Neural progenitor cell (in vitro differentiated cells): ENCODE results near the gene FAM149B1. TPM values are rescaled to one million over a fixed set of nuclear protein-coding genes. Genes with fewer than 3 reads are reported as not detected.
"Not testable (repeated sequence)": the region's sequence is repeated elsewhere in the genome, so short reads cannot be mapped to it uniquely, and the experiment has no call there.

Experiments
- DNase-seq: peaks from one replicate; pipeline ENCODE4 v3.0.0-alpha.2; 2016; ENCODE audit warnings: low spot score
- H2AFZ ChIP-seq: fragments of 200-600 bp; sonication (generic); replicated peaks from 2 replicates; pipeline ENCODE4 v1.6.1; 2016; ENCODE audit warnings: antibody characterized with exemption
- H3F3A ChIP-seq: fragments of 200-600 bp; sonication (generic); 2 replicates; pipeline ENCODE4 v1.6.1; 2016; ENCODE audit warnings: antibody characterized with exemption, low read depth
- H3K27ac ChIP-seq: fragments of 200-600 bp; sonication (generic); 2 replicates; pipeline ENCODE4 v1.5.1; 2016; ENCODE audit warnings: mild to moderate bottlenecking
- H3K27me3 ChIP-seq: fragments of 200-600 bp; sonication (generic); 2 replicates; pipeline ENCODE4 v1.6.1; 2016; ENCODE audit warnings: mild to moderate bottlenecking, moderate library complexity
- H3K36me3 ChIP-seq: fragments of 200-600 bp; sonication (generic); 2 replicates; pipeline ENCODE4 v1.5.1; 2016
- H3K4me1 ChIP-seq: fragments of 200-600 bp; sonication (generic); 2 replicates; pipeline ENCODE4 v1.6.1; 2016; ENCODE audit warnings: mixed run types
- H3K4me2 ChIP-seq: fragments of 200-600 bp; sonication (generic); 2 replicates; pipeline ENCODE4 v1.6.1; 2016
- H3K4me3 ChIP-seq: fragments of 200-600 bp; sonication (generic); 2 replicates; pipeline ENCODE4 v1.5.1; 2016
- H3K79me2 ChIP-seq: fragments of 200-600 bp; sonication (generic); 2 replicates; pipeline ENCODE4 v1.6.1; 2016; ENCODE audit warnings: low read depth
- H3K9ac ChIP-seq: fragments of 200-600 bp; sonication (generic); 2 replicates; pipeline ENCODE4 v1.6.1; 2016
- H3K9me3 ChIP-seq: fragments of 200-600 bp; sonication (generic); 2 replicates; pipeline ENCODE4 v1.5.1; 2016; ENCODE audit warnings: low read depth
- H4K20me1 ChIP-seq: fragments of 200-600 bp; sonication (generic); 2 replicates; pipeline ENCODE4 v1.6.1; 2016; ENCODE audit warnings: low read depth
- H3K27ac Mint-ChIP-seq: 3 replicates; pipeline ENCODE4 v1.8.0; 2021; ENCODE audit warnings: mixed read lengths
- H3K27me3 Mint-ChIP-seq: 2 replicates; pipeline ENCODE4 v1.8.0; 2022; ENCODE audit warnings: low read depth, mild to moderate bottlenecking, inconsistent platforms, moderate library complexity, mixed read lengths; ENCODE audit not compliant: insufficient read depth
- H3K36me3 Mint-ChIP-seq: 3 replicates; pipeline ENCODE4 v1.8.0; 2021; ENCODE audit warnings: mixed read lengths
- H3K4me1 Mint-ChIP-seq: 3 replicates; pipeline ENCODE4 v1.8.0; 2021; ENCODE audit warnings: mixed read lengths
- H3K4me3 Mint-ChIP-seq: 3 replicates; pipeline ENCODE4 v1.8.0; 2021; ENCODE audit warnings: mild to moderate bottlenecking, moderate library complexity, mixed read lengths
- H3K9me3 Mint-ChIP-seq: 3 replicates; pipeline ENCODE4 v1.8.0; 2020; ENCODE audit warnings: mixed read lengths
- EZH2 ChIP-seq: fragments of 200-600 bp; sonication (generic); IDR thresholded peaks from 2 replicates; pipeline ENCODE4 v1.6.1; 2017; ENCODE audit warnings: antibody characterized with exemption, mild to moderate bottlenecking, moderate library complexity
- EZH2phosphoT487 ChIP-seq: fragments of 200-600 bp; sonication (generic); IDR thresholded peaks from 2 replicates; pipeline ENCODE4 v1.6.1; 2017; ENCODE audit warnings: antibody characterized with exemption
- total RNA-seq: library from RNA; depleted of rRNA; stranded (reverse); fragments of >200 nt; gene quantifications from 2 replicates; pipeline ENCODE4 v1.2.3, GENCODE V29; 2015; ENCODE audit warnings: low replicate concordance
- TF ChIP-seq, protein P1 (sequence below): fragments of 200-600 bp; sonication (generic); IDR thresholded peaks from 2 replicates; pipeline ENCODE4 v1.5.1; 2017; ENCODE audit warnings: antibody characterized with exemption, mild to moderate bottlenecking

Gene FAM149B1
- total RNA-seq, 1 donor from 2014 or later = 43.3 TPM

- Histone ChIP-seq H3K4me2 (no peak overlapping the region), H3K9me3 (no peaks in the 10 kb centered on the region), H3K4me3 (no peak overlapping the region), H2AFZ (no peak overlapping the region), H4K20me1 (no peaks in the 10 kb centered on the region), H3K79me2 (no peaks in the 10 kb centered on the region), H3K27me3 (no peaks in the 10 kb centered on the region), H3K4me1 (no peaks in the 10 kb centered on the region), H3K36me3 (peaks cover 18% of the 10 kb centered on the region), H3K9ac (no peak overlapping the region), H3K27ac (no peak overlapping the region), H3F3A (peaks cover 3% of the 10 kb centered on the region)
- no peaks in the 10 kb centered on the region for H3K27me3 Mint-ChIP-seq
- peaks cover 27% of the 10 kb centered on the region for H3K36me3 Mint-ChIP-seq
- H3K4me3 Mint-ChIP-seq = no peak overlapping the region
- DNase-seq = no peak
- H3K4me1 Mint-ChIP-seq = no peaks in the 10 kb centered on the region
- TF ChIP-seq EZH2phosphoT487 = no peak
- TF ChIP-seq, protein P1, sequence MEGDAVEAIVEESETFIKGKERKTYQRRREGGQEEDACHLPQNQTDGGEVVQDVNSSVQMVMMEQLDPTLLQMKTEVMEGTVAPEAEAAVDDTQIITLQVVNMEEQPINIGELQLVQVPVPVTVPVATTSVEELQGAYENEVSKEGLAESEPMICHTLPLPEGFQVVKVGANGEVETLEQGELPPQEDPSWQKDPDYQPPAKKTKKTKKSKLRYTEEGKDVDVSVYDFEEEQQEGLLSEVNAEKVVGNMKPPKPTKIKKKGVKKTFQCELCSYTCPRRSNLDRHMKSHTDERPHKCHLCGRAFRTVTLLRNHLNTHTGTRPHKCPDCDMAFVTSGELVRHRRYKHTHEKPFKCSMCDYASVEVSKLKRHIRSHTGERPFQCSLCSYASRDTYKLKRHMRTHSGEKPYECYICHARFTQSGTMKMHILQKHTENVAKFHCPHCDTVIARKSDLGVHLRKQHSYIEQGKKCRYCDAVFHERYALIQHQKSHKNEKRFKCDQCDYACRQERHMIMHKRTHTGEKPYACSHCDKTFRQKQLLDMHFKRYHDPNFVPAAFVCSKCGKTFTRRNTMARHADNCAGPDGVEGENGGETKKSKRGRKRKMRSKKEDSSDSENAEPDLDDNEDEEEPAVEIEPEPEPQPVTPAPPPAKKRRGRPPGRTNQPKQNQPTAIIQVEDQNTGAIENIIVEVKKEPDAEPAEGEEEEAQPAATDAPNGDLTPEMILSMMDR = no peak
- H3K9me3 Mint-ChIP-seq = no peaks in the 10 kb centered on the region
- no peak overlapping the region for H3K27ac Mint-ChIP-seq
These were observed 31.3 kb upstream of the FAM149B1 start for GRCh38 chr10:73136627-73137026.

- H3K9me3 ChIP-seq = no peaks in the 10 kb centered on the region
- no peak for DNase-seq
- no peaks in the 10 kb centered on the region for H3K79me2 ChIP-seq
- no peak overlapping the region for H3K4me2 ChIP-seq
- no peaks in the 10 kb centered on the region for H3K27me3 ChIP-seq
- no peaks in the 10 kb centered on the region for H3K4me1 Mint-ChIP-seq
- TF ChIP-seq EZH2phosphoT487 = no peak
- peaks cover 3% of the 10 kb centered on the region for H3F3A ChIP-seq
- H3K27ac ChIP-seq = no peak overlapping the region
- H3K9ac ChIP-seq = no peak overlapping the region
- H3K4me1 ChIP-seq = no peaks in the 10 kb centered on the region
- H2AFZ ChIP-seq = no peak overlapping the region
- H3K27me3 Mint-ChIP-seq = no peaks in the 10 kb centered on the region
- peaks cover 7% of the 10 kb centered on the region for H3K36me3 ChIP-seq
- H3K4me3 ChIP-seq = no peak overlapping the region
- peaks cover 30% of the 10 kb centered on the region for H3K36me3 Mint-ChIP-seq
- H3K4me3 Mint-ChIP-seq = no peak overlapping the region
- H3K9me3 Mint-ChIP-seq = no peaks in the 10 kb centered on the region
- no peaks in the 10 kb centered on the region for H4K20me1 ChIP-seq
- no peak overlapping the region for H3K27ac Mint-ChIP-seq
These were observed 28.7 kb upstream of the FAM149B1 start for GRCh38 chr10:73139251-73139650.

- H2AFZ ChIP-seq = no peak overlapping the region
- H3K4me2 ChIP-seq = no peak overlapping the region
- H3K9me3 Mint-ChIP-seq = no peaks in the 10 kb centered on the region
- H3K4me1 ChIP-seq = no peaks in the 10 kb centered on the region
- H3K36me3 ChIP-seq = peaks cover under 1% of the 10 kb centered on the region
- no peak overlapping the region for H3K27ac Mint-ChIP-seq
- TF ChIP-seq, protein P1 = no peak
- no peak for TF ChIP-seq EZH2
- no peak for TF ChIP-seq EZH2phosphoT487
- H3K27me3 ChIP-seq = no peaks in the 10 kb centered on the region
- H3K4me3 ChIP-seq = no peak overlapping the region
- H3K79me2 ChIP-seq = no peaks in the 10 kb centered on the region
- no peaks in the 10 kb centered on the region for H3F3A ChIP-seq
- no peak overlapping the region for H3K4me3 Mint-ChIP-seq
- no peak for DNase-seq
- no peaks in the 10 kb centered on the region for H3K4me1 Mint-ChIP-seq
- peaks cover 23% of the 10 kb centered on the region for H3K36me3 Mint-ChIP-seq
- no peaks in the 10 kb centered on the region for H3K27me3 Mint-ChIP-seq
- H3K27ac ChIP-seq = no peak overlapping the region
- H4K20me1 ChIP-seq = no peaks in the 10 kb centered on the region
- H3K9ac ChIP-seq = no peak overlapping the region
- H3K9me3 ChIP-seq = no peaks in the 10 kb centered on the region
These were observed 26.3 kb upstream of the FAM149B1 start for GRCh38 chr10:73141603-73142002.

DNA sequence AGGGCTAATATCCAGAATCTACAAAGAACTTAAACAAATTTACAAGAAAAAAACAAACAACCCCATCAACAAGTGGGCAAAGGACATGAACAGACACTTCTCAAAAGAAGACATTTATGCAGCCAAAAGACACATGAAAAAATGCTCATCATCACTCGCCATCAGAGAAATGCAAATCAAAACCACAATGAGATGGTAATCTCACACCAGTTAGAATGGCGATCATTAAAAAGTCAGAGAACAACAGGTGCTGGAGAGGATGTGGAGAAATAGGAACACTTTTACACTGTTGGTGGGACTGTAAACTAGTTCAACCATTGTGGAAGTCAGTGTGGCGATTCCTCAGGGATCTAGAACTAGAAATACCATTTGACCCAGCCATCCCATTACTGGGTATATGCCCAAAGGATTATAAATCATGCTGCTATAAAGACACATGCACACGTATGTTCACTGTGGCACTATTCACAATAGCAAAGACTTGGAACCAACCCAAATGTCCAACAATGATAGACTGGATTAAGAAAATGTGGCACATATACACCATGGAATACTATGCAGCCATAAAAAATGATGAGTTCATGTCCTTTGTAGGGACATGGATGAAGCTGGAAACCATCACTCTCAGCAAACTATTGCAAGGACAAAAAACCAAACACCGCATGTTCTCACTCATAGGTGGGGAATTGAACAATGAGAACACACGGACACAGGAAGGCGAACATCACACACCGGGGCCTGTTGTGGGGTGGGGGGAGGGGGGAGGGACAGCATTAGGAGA lies 17.1 kb upstream of the FAM149B1 start:
- not testable (repeated sequence) for H3K27me3 ChIP-seq, H4K20me1 ChIP-seq, H3K4me1 ChIP-seq, H2AFZ ChIP-seq, H3K9me3 ChIP-seq, H3K27ac ChIP-seq, H3K27me3 Mint-ChIP-seq, DNase-seq, H3K79me2 ChIP-seq, H3F3A ChIP-seq, H3K27ac Mint-ChIP-seq, H3K9me3 Mint-ChIP-seq, H3K9ac ChIP-seq, H3K4me3 ChIP-seq, H3K4me2 ChIP-seq, H3K4me3 Mint-ChIP-seq, H3K4me1 Mint-ChIP-seq
- H3K36me3 Mint-ChIP-seq = peaks cover 28% of the 10 kb centered on the region
- H3K36me3 ChIP-seq = peaks cover 33% of the 10 kb centered on the region
